Vagina (tissue), 2 donors: ENCODE data around the gene PAX6.

Source experiments
- CTCF ChIP-seq, 3 experiments: fragments of 450-650 bp in 2 of 3; fragments of 200-600 bp in 1 of 3; sonication (generic) in 1 of 3; IDR thresholded peaks; one replicate each; pipeline ENCODE4 v1.5.1; 2017 to 2019; ENCODE audit warnings: antibody characterized with exemption in 3 of 3, mild to moderate bottlenecking in 2 of 3, moderate library complexity in 2 of 3
- POLR2A ChIP-seq, 2 donors: fragments of 450-650 bp; IDR thresholded peaks; one replicate each; pipeline ENCODE4 v1.6.1; 2017; ENCODE audit warnings: antibody characterized with exemption in 2 of 2, mild to moderate bottlenecking in 2 of 2, moderate library complexity in 2 of 2
- POLR2AphosphoS5 ChIP-seq, 2 donors: sonication (generic); formaldehyde crosslinking; IDR thresholded peaks; one replicate each; pipeline ENCODE4 v1.9.0; 2017; ENCODE audit warnings: antibody characterized with exemption in 2 of 2, mild to moderate bottlenecking in 2 of 2, low read depth in 1 of 2; ENCODE audit not compliant: insufficient read depth in 1 of 2

DNA sequence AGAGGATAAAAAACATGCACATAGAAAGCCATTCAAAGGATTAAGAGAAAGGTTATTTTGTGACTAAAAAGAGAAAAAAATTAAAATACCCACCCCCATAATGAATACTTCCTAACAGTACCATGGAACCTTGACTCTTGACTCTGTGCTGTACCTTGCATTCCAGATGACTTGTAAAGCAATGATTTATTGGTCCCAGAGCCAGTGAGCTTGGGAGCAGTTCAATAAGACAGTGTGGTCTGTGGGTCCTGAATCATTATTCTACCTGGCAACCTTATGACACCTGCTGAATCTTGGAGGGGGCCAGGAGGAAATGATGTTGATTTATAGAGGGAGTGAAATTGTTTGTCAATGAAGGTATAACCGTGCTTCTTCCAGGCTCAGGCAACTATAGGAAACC is 34.2 kb upstream of the PAX6 start:
- TF ChIP-seq POLR2A (IDR thresholded peaks at IDR 0.05), result no peak
- TF ChIP-seq POLR2AphosphoS5 (IDR thresholded peaks at IDR 0.05; ENCODE audit: insufficient read depth in 1 of 2, low read depth in 1 of 2), result no peak
- TF ChIP-seq CTCF (IDR thresholded peaks at IDR 0.05), result no peak
